ENCODE results near the gene PKD2L1. TPM values are rescaled to one million over a fixed set of nuclear protein-coding genes. Genes with fewer than 3 reads are reported as not detected.

Gene PKD2L1
- total RNA-seq, 2 donors from 2014 or later = 0.20 TPM; not detected in 1

GRCh38 chr10:100357059-100357858 lies 27.2 kb upstream of the PKD2L1 start:
- DNase-seq = no peak
- no peak for ATAC-seq
- intact Hi-C loops (cut with DNase I, micrococcal nuclease) = no loop called here

- DNase-seq = no peak
- no peak for ATAC-seq
- intact Hi-C loops (cut with DNase I, micrococcal nuclease) = no loop called here
Measured at GRCh38 chr10:100356067-100357017, 26.3 kb upstream of the PKD2L1 start.

GRCh38 chr10:100355086-100355485 lies 25.1 kb upstream of the PKD2L1 start:
- no peak for DNase-seq
- intact Hi-C loops (cut with DNase I, micrococcal nuclease) = no loop called here
- ATAC-seq = peak; percentile 57

- DNase-seq = no peak
- ATAC-seq = no peak
- intact Hi-C loops (cut with DNase I, micrococcal nuclease) = no loop called here
Measured at GRCh38 chr10:100353770-100354485, 23.9 kb upstream of the PKD2L1 start.

GRCh38 chr10:100350914-100351485 lies 21.0 kb upstream of the PKD2L1 start:
- intact Hi-C loops (cut with DNase I, micrococcal nuclease) = no loop called here
- ATAC-seq (no peak), DNase-seq (no peak)

- ATAC-seq (no peak), DNase-seq (no peak)
- intact Hi-C loops (cut with DNase I, micrococcal nuclease) = no loop called here
Measured at GRCh38 chr10:100349672-100350071, 19.6 kb upstream of the PKD2L1 start.

- ATAC-seq (no peak), DNase-seq (no peak)
- intact Hi-C loops (cut with DNase I, micrococcal nuclease) = no loop called here
Measured at GRCh38 chr10:100349087-100349486, 19.1 kb upstream of the PKD2L1 start.

GRCh38 chr10:100348389-100348927 lies 18.4 kb upstream of the PKD2L1 start:
- ATAC-seq (no peak), DNase-seq (no peak)
- intact Hi-C loops (cut with DNase I, micrococcal nuclease) = no loop called here

- ATAC-seq (peak; percentile 25), DNase-seq (no peak)
- intact Hi-C loops (cut with DNase I, micrococcal nuclease) = no loop called here
Measured at GRCh38 chr10:100347568-100348195, 17.7 kb upstream of the PKD2L1 start.

GRCh38 chr10:100346765-100347567 lies 16.9 kb upstream of the PKD2L1 start, which contains the start of gene SCD:
Gene SCD, plus strand, starts transcription at chr10:100347233. Its CDS starts 272 bp downstream, at chr10:100347505.
- ATAC-seq (peak; percentile 79), DNase-seq (peak; percentile 82 to 92)
- intact Hi-C loops (cut with DNase I, micrococcal nuclease) = no loop called here

GRCh38 chr10:100346351-100346764 lies 16.3 kb upstream of the PKD2L1 start:
- peak; percentile 75 to 86 for DNase-seq
- ATAC-seq = peak; percentile 67
- intact Hi-C loops (cut with DNase I, micrococcal nuclease) = no loop called here

GRCh38 chr10:100345570-100346330 lies 15.7 kb upstream of the PKD2L1 start:
- intact Hi-C loops (cut with DNase I, micrococcal nuclease) = no loop called here
- ATAC-seq (no peak), DNase-seq (no peak)

- ATAC-seq (no peak), DNase-seq (no peak)
- intact Hi-C loops (cut with DNase I, micrococcal nuclease) = no loop called here
Measured at GRCh38 chr10:100344241-100344788, 14.3 kb upstream of the PKD2L1 start.

- intact Hi-C loops (cut with DNase I, micrococcal nuclease) = no loop called here
- ATAC-seq (peak; percentile 11), DNase-seq (no peak)
Measured at GRCh38 chr10:100342627-100342972, 12.6 kb upstream of the PKD2L1 start.

GRCh38 chr10:100341953-100342626 lies 12.1 kb upstream of the PKD2L1 start:
- ATAC-seq (peak; percentile 71), DNase-seq (peak; percentile 64 to 68)
- intact Hi-C loops (cut with DNase I, micrococcal nuclease) = no loop called here

All from left colon (tissue), 2 donors.